HCT116 (cell line): ENCODE data around the gene LMBR1.

Experiments
- CTCF ChIP-seq, 3 experiments: fragments of 200-600 bp in 1 of 3; sonication (generic) in 1 of 3; IDR thresholded peaks in 2 of 3; conservative IDR thresholded peaks in 1 of 3; 2 replicates each; pipeline ENCODE4 v1.5.1; 2012 to 2017; ENCODE audit warnings: low read depth in 2 of 3, low read length in 2 of 3, antibody characterized with exemption in 1 of 3, borderline replicate concordance in 1 of 3, control low read depth in 1 of 3, mild to moderate bottlenecking in 1 of 3, mixed read lengths in 1 of 3, mixed run types in 1 of 3, moderate library complexity in 1 of 3; ENCODE audit not compliant: insufficient read depth in 1 of 3
- EZH2phosphoT487 ChIP-seq: fragments of 200-600 bp; IDR thresholded peaks from 2 replicates; pipeline ENCODE4 v1.6.1; 2018; ENCODE audit warnings: antibody characterized with exemption, borderline replicate concordance
- POLR2AphosphoS5 ChIP-seq: IDR thresholded peaks from 2 replicates; pipeline ENCODE4 v1.6.1; 2011; ENCODE audit warnings: mild to moderate bottlenecking, low read depth, low read length, moderate library complexity
- ZBTB33 ChIP-seq: IDR thresholded peaks from 2 replicates; pipeline ENCODE4 v1.6.1; 2011; ENCODE audit warnings: mild to moderate bottlenecking, low read length, moderate library complexity; ENCODE audit not compliant: insufficient replicate concordance; ENCODE audit errors: extremely low read depth

- no peak for TF ChIP-seq CTCF (IDR thresholded peaks at IDR 0.05 in 2 of 3, conservative IDR thresholded peaks at IDR 0.05 in 1 of 3; ENCODE audit: borderline replicate concordance in 1 of 3, insufficient read depth in 1 of 3, low read depth in 2 of 3, low read length in 2 of 3)
- no peak for TF ChIP-seq EZH2phosphoT487
- TF ChIP-seq ZBTB33 = no peak
- TF ChIP-seq POLR2AphosphoS5 = no peak
Measured at GRCh38 chr7:156918635-156919034, 25.7 kb upstream of the LMBR1 start.
